ENCODE measurements around the gene LAMA3. TPM values are rescaled to one million over a fixed set of nuclear protein-coding genes. Genes with fewer than 3 reads are reported as not detected.

Gene LAMA3
- total and polyA plus RNA-seq, 2 donors (not counting 1 experiment from before 2014, with no cell fraction given): 0.75 to 13.2 TPM

GRCh38 chr18:23683671-23684070, 5.6 kb upstream of the LAMA3 start:
- Histone ChIP-seq H3K9me3 (ENCODE audit: control insufficient read depth, insufficient read depth, low read depth, low read length) (no peaks in the 10 kb centered on the region), H2AFZ (ENCODE audit: low read length) (no peak overlapping the region), H3K27ac (ENCODE audit: insufficient read depth, low read length) (no peak overlapping the region), H3K4me1 (ENCODE audit: control insufficient read depth, extremely low read depth, insufficient read depth, low read length) (no peaks in the 10 kb centered on the region), H4K20me1 (ENCODE audit: control insufficient read depth, extremely low read depth, insufficient read depth, low read length) (no peaks in the 10 kb centered on the region), H3K36me3 (ENCODE audit: control insufficient read depth, insufficient read depth, low read length) (no peaks in the 10 kb centered on the region), H3K4me3 (replicated peaks in 1 of 4; ENCODE audit: control extremely low read depth in 1 of 4, insufficient read depth in 1 of 4, low read depth in 3 of 4, low read length in 4 of 4) (no peak overlapping the region), H3K27me3 (ENCODE audit: control insufficient read depth, insufficient read depth, low read length) (peaks cover 9% of the 10 kb centered on the region), H3K79me2 (ENCODE audit: control insufficient read depth, insufficient read depth, low read length) (no peaks in the 10 kb centered on the region), H3K4me2 (ENCODE audit: extremely low read depth, insufficient read depth, low read length) (no peak overlapping the region), H3K9ac (ENCODE audit: insufficient read depth, low read length) (no peak overlapping the region)
- peak in 1 of 2 donors; percentile 60 for DNase-seq (ENCODE audit: low read depth in 2 of 2)
- TF ChIP-seq CTCF (conservative IDR thresholded peaks at IDR 0.05 in 1 of 2, IDR thresholded peaks at IDR 0.05 in 1 of 2; ENCODE audit: low read depth in 1 of 2, low read length in 2 of 2) (no peak), EZH2 (IDR thresholded peaks at IDR 0.05; ENCODE audit: low read length, missing control alignments) (no peak)

- peak in 1 of 2 donors; percentile 42 for DNase-seq (ENCODE audit: low read depth in 2 of 2)
- Histone ChIP-seq H3K4me3 (replicated peaks in 1 of 4; ENCODE audit: control extremely low read depth in 1 of 4, insufficient read depth in 1 of 4, low read depth in 3 of 4, low read length in 4 of 4) (peak overlapping the region in 1 of 4 experiments; percentile 14), H4K20me1 (ENCODE audit: control insufficient read depth, extremely low read depth, insufficient read depth, low read length) (no peaks in the 10 kb centered on the region), H3K27ac (ENCODE audit: insufficient read depth, low read length) (no peak overlapping the region), H3K36me3 (ENCODE audit: control insufficient read depth, insufficient read depth, low read length) (no peaks in the 10 kb centered on the region), H3K27me3 (ENCODE audit: control insufficient read depth, insufficient read depth, low read length) (peaks cover 11% of the 10 kb centered on the region), H3K4me2 (ENCODE audit: extremely low read depth, insufficient read depth, low read length) (no peak overlapping the region), H3K9ac (ENCODE audit: insufficient read depth, low read length) (no peak overlapping the region), H3K9me3 (ENCODE audit: control insufficient read depth, insufficient read depth, low read depth, low read length) (no peaks in the 10 kb centered on the region), H3K4me1 (ENCODE audit: control insufficient read depth, extremely low read depth, insufficient read depth, low read length) (no peaks in the 10 kb centered on the region), H2AFZ (ENCODE audit: low read length) (no peak overlapping the region), H3K79me2 (ENCODE audit: control insufficient read depth, insufficient read depth, low read length) (no peaks in the 10 kb centered on the region)
- TF ChIP-seq CTCF (conservative IDR thresholded peaks at IDR 0.05 in 1 of 2, IDR thresholded peaks at IDR 0.05 in 1 of 2; ENCODE audit: low read depth in 1 of 2, low read length in 2 of 2) (no peak), EZH2 (IDR thresholded peaks at IDR 0.05; ENCODE audit: low read length, missing control alignments) (no peak)
Measured at GRCh38 chr18:23684515-23685197, 4.6 kb upstream of the LAMA3 start.

- Histone ChIP-seq H3K27ac (ENCODE audit: insufficient read depth, low read length) (no peak overlapping the region), H3K27me3 (ENCODE audit: control insufficient read depth, insufficient read depth, low read length) (peaks cover 6% of the 10 kb centered on the region), H3K9ac (ENCODE audit: insufficient read depth, low read length) (no peak overlapping the region), H3K36me3 (ENCODE audit: control insufficient read depth, insufficient read depth, low read length) (no peaks in the 10 kb centered on the region), H3K4me1 (ENCODE audit: control insufficient read depth, extremely low read depth, insufficient read depth, low read length) (no peaks in the 10 kb centered on the region), H3K79me2 (ENCODE audit: control insufficient read depth, insufficient read depth, low read length) (no peaks in the 10 kb centered on the region), H3K4me2 (ENCODE audit: extremely low read depth, insufficient read depth, low read length) (peak overlapping the region; percentile 88), H3K9me3 (ENCODE audit: control insufficient read depth, insufficient read depth, low read depth, low read length) (no peaks in the 10 kb centered on the region), H3K4me3 (replicated peaks in 1 of 4; ENCODE audit: control extremely low read depth in 1 of 4, insufficient read depth in 1 of 4, low read depth in 3 of 4, low read length in 4 of 4) (peak overlapping the region in 1 of 4 experiments; percentile 57), H4K20me1 (ENCODE audit: control insufficient read depth, extremely low read depth, insufficient read depth, low read length) (no peaks in the 10 kb centered on the region), H2AFZ (ENCODE audit: low read length) (no peak overlapping the region)
- no peak for TF ChIP-seq EZH2 (IDR thresholded peaks at IDR 0.05; ENCODE audit: low read length, missing control alignments)
- TF ChIP-seq CTCF (conservative IDR thresholded peaks at IDR 0.05 in 1 of 2, IDR thresholded peaks at IDR 0.05 in 1 of 2; ENCODE audit: low read depth in 1 of 2, low read length in 2 of 2): no peak
- DNase-seq (ENCODE audit: low read depth in 2 of 2): no peak
Measured at GRCh38 chr18:23688528-23688927, 725 bp upstream of the LAMA3 start.
